HUES64 (cell line): ENCODE results near the gene DNAJA4.

Source experiments
- H3K27ac ChIP-seq: 2 replicates; pipeline ENCODE4 v1.7.0; 2013; ENCODE audit warnings: low read depth, low read length, inconsistent platforms
- H3K27me3 ChIP-seq: 2 replicates; pipeline ENCODE4 v1.6.1; 2013; ENCODE audit warnings: mild to moderate bottlenecking, low read length; ENCODE audit not compliant: insufficient read depth
- H3K36me3 ChIP-seq: 2 replicates; pipeline ENCODE4 v1.6.1; 2013; ENCODE audit warnings: mild to moderate bottlenecking, low read length; ENCODE audit not compliant: insufficient read depth
- H3K4me1 ChIP-seq: 2 replicates; pipeline ENCODE4 v1.6.1; 2013; ENCODE audit warnings: mild to moderate bottlenecking, low read length, moderate library complexity; ENCODE audit not compliant: insufficient read depth
- H3K4me3 ChIP-seq: 2 replicates; pipeline ENCODE4 v1.5.1; 2013; ENCODE audit warnings: mild to moderate bottlenecking, low read length, moderate library complexity
- H3K9ac ChIP-seq: 2 replicates; pipeline ENCODE4 v1.6.1; 2013; ENCODE audit warnings: mild to moderate bottlenecking, low read depth, low read length
- H3K9me3 ChIP-seq: 2 replicates; pipeline ENCODE4 v1.6.1; 2013; ENCODE audit warnings: low read depth, low read length; ENCODE audit not compliant: insufficient read depth
- WGBS: fragments of 150-250, 120-280 bp; methylation state at CpG from one replicate; pipeline ENCODE4 v1.1.7; 2013; ENCODE audit warnings: missing lambda C conversion rate; 5-methylcytosine and 5-hydroxymethylcytosine counted together

Gene DNAJA4

DNA sequence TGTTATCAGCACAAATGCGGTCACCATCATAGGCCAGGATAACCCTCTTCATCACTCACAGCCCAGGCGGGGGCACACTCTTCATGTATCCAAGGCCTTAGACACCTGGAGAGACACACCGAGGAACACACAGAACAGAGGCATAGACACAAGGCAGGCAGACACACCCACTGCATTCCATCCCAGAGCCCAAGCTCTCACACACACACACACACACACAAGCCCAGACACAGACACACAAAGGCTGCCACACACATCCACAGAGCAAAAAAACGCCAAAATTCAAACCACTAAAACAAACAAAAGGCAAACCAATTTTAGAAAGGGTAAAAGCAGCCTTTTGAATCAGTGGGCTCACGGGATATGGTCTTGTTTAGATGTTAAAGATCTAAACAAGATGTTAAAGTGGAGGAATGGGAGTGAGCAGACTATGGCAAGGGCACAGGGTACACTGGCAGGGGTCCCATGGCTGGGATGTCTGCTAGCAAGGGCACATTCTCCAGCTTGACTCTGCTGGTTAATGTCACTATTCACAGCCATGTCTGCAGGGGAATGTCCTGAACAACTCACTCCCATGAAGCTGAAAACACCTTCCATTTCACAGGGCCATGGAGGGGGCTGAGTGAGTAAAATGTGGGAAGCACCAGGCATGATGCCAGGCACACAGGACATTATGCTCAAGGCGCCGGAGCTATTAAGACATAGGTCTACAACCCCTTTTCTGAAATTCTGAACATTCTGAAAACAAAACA lies 60.9 kb downstream of the DNAJA4 start:
- Histone ChIP-seq H3K4me1 (peaks cover 19% of the 10 kb centered on the region), H3K36me3 (no peaks in the 10 kb centered on the region), H3K4me3 (no peak overlapping the region), H3K9ac (no peak overlapping the region), H3K9me3 (no peaks in the 10 kb centered on the region), H3K27me3 (no peaks in the 10 kb centered on the region), H3K27ac (no peak overlapping the region)
- WGBS = 83% methylated on average over 7 of the region's 7 CpGs

DNA sequence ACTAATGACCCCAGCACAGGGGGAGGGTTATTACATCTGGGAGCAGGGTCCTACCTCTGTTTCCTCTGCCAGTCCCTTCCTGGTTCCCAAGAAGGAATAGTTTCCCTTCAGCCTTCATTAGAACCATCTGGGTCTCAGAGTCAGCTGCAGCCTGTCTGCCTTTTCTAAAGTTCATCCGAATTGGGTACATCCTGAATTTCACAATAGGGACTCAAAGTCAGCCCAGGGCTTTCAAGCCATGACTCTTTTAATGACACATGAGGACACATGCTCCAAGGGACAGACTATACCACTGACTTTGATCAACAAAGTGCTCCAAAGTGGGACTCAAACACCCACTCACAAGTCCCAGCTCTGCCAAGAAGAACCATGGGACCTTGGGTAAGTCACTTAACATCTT lies 63.1 kb downstream of the DNAJA4 start:
- Histone ChIP-seq H3K4me3 (no peak overlapping the region), H3K4me1 (peaks cover 15% of the 10 kb centered on the region), H3K9ac (no peak overlapping the region), H3K27ac (no peak overlapping the region), H3K9me3 (no peaks in the 10 kb centered on the region), H3K36me3 (no peaks in the 10 kb centered on the region), H3K27me3 (no peaks in the 10 kb centered on the region)
- 90% methylated on average over 1 of the region's 1 CpG for WGBS

DNA sequence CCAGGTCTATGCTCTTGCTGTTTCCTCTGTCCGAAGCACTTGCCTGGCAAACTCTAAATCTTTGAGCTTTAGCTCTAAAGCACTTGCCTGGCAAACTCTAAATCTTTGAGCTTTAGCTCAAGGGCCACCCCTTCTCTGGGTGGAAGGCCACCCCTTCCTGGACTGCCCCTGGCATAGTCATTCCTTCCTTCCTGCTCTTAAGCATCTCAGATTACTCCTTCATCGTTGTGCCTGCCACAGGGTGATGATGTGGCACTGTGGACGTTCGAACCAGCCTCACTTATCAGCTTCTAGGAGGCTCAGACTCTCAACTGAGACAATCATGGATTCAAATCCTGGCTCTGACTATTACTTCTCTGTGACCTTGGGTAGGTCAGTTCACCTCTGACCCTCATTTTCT lies 65.3 kb downstream of the DNAJA4 start:
- no peak overlapping the region for H3K27ac ChIP-seq
- no peak overlapping the region for H3K4me3 ChIP-seq
- H3K9ac ChIP-seq = no peak overlapping the region
- H3K4me1 ChIP-seq = peaks cover 9% of the 10 kb centered on the region; the same call in 1 of the 2 replicates
- 82% methylated on average over 4 of the region's 4 CpGs for WGBS
- H3K27me3 ChIP-seq = no peaks in the 10 kb centered on the region
- H3K36me3 ChIP-seq = no peaks in the 10 kb centered on the region
- H3K9me3 ChIP-seq = no peaks in the 10 kb centered on the region
